HepG2 (cell line): ENCODE results near the gene NOL4L. TPM values are rescaled to one million over a fixed set of nuclear protein-coding genes. Genes with fewer than 3 reads are reported as not detected.
A peak's percentile ranks its signal among the peaks of the same experiment; 100 is the strongest.

Source experiments
- ARNT2 ChIP-seq: sonication (generic); formaldehyde crosslinking; IDR thresholded peaks from 2 replicates; pipeline ENCODE4 v1.8.0; 2022; ENCODE audit warnings: mild to moderate bottlenecking, low read depth, missing genetic modification reagents, moderate library complexity
- ETV6 ChIP-seq: sonication (generic); formaldehyde crosslinking; conservative IDR thresholded peaks from 2 replicates; pipeline ENCODE4 v1.4.0; 2020; ENCODE audit warnings: missing genetic modification reagents
- HDAC1 ChIP-seq: sonication (generic); formaldehyde crosslinking; IDR thresholded peaks from 2 replicates; pipeline ENCODE4 v1.5.1; 2020; ENCODE audit warnings: mild to moderate bottlenecking, missing genetic modification reagents
- HDAC6 ChIP-seq: fragments of 200-600 bp; sonication (generic); IDR thresholded peaks from 2 replicates; pipeline ENCODE4 v1.7.0; 2017; ENCODE audit warnings: mild to moderate bottlenecking, antibody characterized with exemption, low read length, low read depth
- KIAA2018 ChIP-seq: sonication (generic); formaldehyde crosslinking; IDR thresholded peaks from 2 replicates; pipeline ENCODE4 v1.5.0; 2020; ENCODE audit warnings: mild to moderate bottlenecking, missing genetic modification reagents, borderline replicate concordance
- NFE2L2 ChIP-seq: fragments of 150-350 bp; IDR thresholded peaks from 2 replicates; pipeline ENCODE4 v1.6.1; 2014; ENCODE audit warnings: low read length
- NONO ChIP-seq, 2 experiments: fragments of 450-650 bp in 1 of 2; sonication (generic) in 1 of 2; formaldehyde crosslinking in 1 of 2; IDR thresholded peaks in 1 of 2; conservative IDR thresholded peaks in 1 of 2; 2 replicates each; pipeline versions ENCODE4 v1.6.1 to v1.8.0; 2017 to 2022; ENCODE audit warnings: mild to moderate bottlenecking in 1 of 2, missing genetic modification reagents in 1 of 2, moderate library complexity in 1 of 2
- RBM39 ChIP-seq: fragments of 200-400 bp; formaldehyde crosslinking; IDR thresholded peaks from one replicate; pipeline ENCODE4 v1.6.1; 2018; ENCODE audit warnings: antibody characterized with exemption, mild to moderate bottlenecking, low read depth, low read length; ENCODE audit not compliant: poor library complexity, severe bottlenecking
- TEF ChIP-seq: sonication (generic); formaldehyde crosslinking; IDR thresholded peaks from 2 replicates; pipeline ENCODE4 v1.5.0; 2020; ENCODE audit warnings: missing genetic modification reagents
- ZNF138 ChIP-seq: sonication (generic); formaldehyde crosslinking; IDR thresholded peaks from 2 replicates; pipeline ENCODE4 v1.5.0; 2020; ENCODE audit warnings: mild to moderate bottlenecking, low read depth, missing genetic modification reagents
- ZNF224 ChIP-seq: sonication (generic); formaldehyde crosslinking; IDR thresholded peaks from 2 replicates; pipeline ENCODE4 v1.5.0; 2020; ENCODE audit warnings: mild to moderate bottlenecking, missing genetic modification reagents
- ZNF761 ChIP-seq: sonication (generic); formaldehyde crosslinking; conservative IDR thresholded peaks from 2 replicates; pipeline ENCODE4 v1.4.0; 2020; ENCODE audit warnings: mild to moderate bottlenecking, missing genetic modification reagents
- ZNF792 ChIP-seq: IDR thresholded peaks from 2 replicates; pipeline ENCODE4 v1.6.1; 2016
- polyA plus RNA-seq, 8 experiments: library from polyadenylated mRNA; depleted of rRNA in 3 of 8; stranded (reverse) in 7 of 8; unstranded in 1 of 8; fragments of >200 nt; fragmentation: Illumina TruSeq in 4 of 8; extraction: Trizol in 4 of 8; gene quantifications; 2 replicates each; pipeline versions ENCODE4 v1.2.1 to v1.2.3, GENCODE V29; 2011 to 2016; ENCODE audit warnings: low read depth in 4 of 8, missing spikeins in 1 of 8, mixed read lengths in 1 of 8; ENCODE audit not compliant: insufficient read depth in 1 of 8
- total RNA-seq, 5 experiments: library from RNA; depleted of rRNA; stranded (reverse); fragments of >200 nt; fragmentation: Illumina TruSeq; extraction: Trizol; gene quantifications; 2 replicates each; pipeline ENCODE4 v1.2.3, GENCODE V29; 2016; ENCODE audit warnings: low read depth in 1 of 5
- TF ChIP-seq, protein P1 (sequence below): sonication (generic); formaldehyde crosslinking; IDR thresholded peaks from 2 replicates; pipeline ENCODE4 v1.4.0; 2020; ENCODE audit warnings: low read depth, missing genetic modification reagents
- TF ChIP-seq, protein P2 (sequence below): sonication (generic); formaldehyde crosslinking; IDR thresholded peaks from 2 replicates; pipeline ENCODE4 v1.8.0; 2023; ENCODE audit warnings: mild to moderate bottlenecking, missing genetic modification reagents

Gene NOL4L
- total and polyA plus RNA-seq, 2 of the 13 experiments (the other 11 are each of a cell fraction or from before 2014, with no cell fraction given): 16.6 to 35.4 TPM

GRCh38 chr20:32543570-32544259, 41.4 kb downstream of the NOL4L start (continued):
- TF ChIP-seq, protein P1, sequence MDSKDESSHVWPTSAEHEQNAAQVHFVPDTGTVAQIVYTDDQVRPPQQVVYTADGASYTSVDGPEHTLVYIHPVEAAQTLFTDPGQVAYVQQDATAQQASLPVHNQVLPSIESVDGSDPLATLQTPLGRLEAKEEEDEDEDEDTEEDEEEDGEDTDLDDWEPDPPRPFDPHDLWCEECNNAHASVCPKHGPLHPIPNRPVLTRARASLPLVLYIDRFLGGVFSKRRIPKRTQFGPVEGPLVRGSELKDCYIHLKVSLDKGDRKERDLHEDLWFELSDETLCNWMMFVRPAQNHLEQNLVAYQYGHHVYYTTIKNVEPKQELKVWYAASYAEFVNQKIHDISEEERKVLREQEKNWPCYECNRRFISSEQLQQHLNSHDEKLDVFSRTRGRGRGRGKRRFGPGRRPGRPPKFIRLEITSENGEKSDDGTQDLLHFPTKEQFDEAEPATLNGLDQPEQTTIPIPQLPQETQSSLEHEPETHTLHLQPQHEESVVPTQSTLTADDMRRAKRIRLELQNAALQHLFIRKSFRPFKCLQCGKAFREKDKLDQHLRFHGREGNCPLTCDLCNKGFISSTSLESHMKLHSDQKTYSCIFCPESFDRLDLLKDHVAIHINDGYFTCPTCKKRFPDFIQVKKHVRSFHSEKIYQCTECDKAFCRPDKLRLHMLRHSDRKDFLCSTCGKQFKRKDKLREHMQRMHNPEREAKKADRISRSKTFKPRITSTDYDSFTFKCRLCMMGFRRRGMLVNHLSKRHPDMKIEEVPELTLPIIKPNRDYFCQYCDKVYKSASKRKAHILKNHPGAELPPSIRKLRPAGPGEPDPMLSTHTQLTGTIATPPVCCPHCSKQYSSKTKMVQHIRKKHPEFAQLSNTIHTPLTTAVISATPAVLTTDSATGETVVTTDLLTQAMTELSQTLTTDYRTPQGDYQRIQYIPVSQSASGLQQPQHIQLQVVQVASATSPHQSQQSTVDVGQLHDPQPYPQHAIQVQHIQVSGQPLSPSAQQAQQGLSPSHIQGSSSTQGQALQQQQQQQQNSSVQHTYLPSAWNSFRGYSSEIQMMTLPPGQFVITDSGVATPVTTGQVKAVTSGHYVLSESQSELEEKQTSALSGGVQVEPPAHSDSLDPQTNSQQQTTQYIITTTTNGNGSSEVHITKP (CRISPR knock-in tag): peak; percentile 85
- no peak for TF ChIP-seq ZNF224 (CRISPR knock-in tag)
- no peak for TF ChIP-seq RBM39
- TF ChIP-seq ARNT2 (CRISPR knock-in tag): peak; percentile 97
- no peak for TF ChIP-seq HDAC6
- TF ChIP-seq KIAA2018: peak; percentile 66; the same call in 1 of the 2 replicates
- TF ChIP-seq, protein P2, sequence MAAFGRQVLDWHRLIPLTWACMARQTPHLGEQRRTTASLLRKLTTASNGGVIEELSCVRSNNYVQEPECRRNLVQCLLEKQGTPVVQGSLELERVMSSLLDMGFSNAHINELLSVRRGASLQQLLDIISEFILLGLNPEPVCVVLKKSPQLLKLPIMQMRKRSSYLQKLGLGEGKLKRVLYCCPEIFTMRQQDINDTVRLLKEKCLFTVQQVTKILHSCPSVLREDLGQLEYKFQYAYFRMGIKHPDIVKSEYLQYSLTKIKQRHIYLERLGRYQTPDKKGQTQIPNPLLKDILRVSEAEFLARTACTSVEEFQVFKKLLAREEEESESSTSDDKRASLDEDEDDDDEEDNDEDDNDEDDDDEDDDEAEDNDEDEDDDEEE (CRISPR knock-in tag): no peak; the same call in 1 of the 2 replicates
- no peak for TF ChIP-seq NONO (IDR thresholded peaks at IDR 0.05)
- peak; percentile 99 for TF ChIP-seq NONO (CRISPR knock-in tag; conservative IDR thresholded peaks at IDR 0.05)
- peak; percentile 98 for TF ChIP-seq ZNF761 (CRISPR knock-in tag)
- peak; percentile 97 for TF ChIP-seq ZNF138
- peak; percentile 85; the same call in 1 of the 2 replicates for TF ChIP-seq ETV6
- no peak for TF ChIP-seq NFE2L2
- peak; percentile 99 for TF ChIP-seq ZNF792
- TF ChIP-seq TEF: no peak
- peak; percentile 99 for TF ChIP-seq HDAC1 (CRISPR knock-in tag)
